GM12878 (cell line): ENCODE measurements around the gene FEZF2. TPM values are rescaled to one million over a fixed set of nuclear protein-coding genes. Genes with fewer than 3 reads are reported as not detected.

Experiments used
- ATAC-seq: fragments of 200-7000 bp; cut with Tn5 transposase; 3 replicates; pipeline ENCODE4 v1.9.1; 2020; ENCODE audit warnings: mild to moderate bottlenecking, moderate library complexity
- BruUV-seq: library from RNA; stranded (reverse); fragments of 400-500 nt; replicated peaks from 2 replicates; lab custom pipeline; 2021; lab: Mats Ljungman, UMichigan
- CTCF ChIA-PET: fragments of 300-600 bp; sonication (Branson Sonifier 250); formaldehyde crosslinking; extraction: SDS; loops from one replicate; lab custom pipeline; 2021; ENCODE audit warnings: inconsistent platforms; lab: Yijun Ruan, JAX
- POLR2A ChIA-PET: fragments of 350-600 bp; formaldehyde crosslinking; extraction: SDS; loops from one replicate; lab custom pipeline; 2021; ENCODE audit warnings: inconsistent platforms; lab: Charles Lee
- RAD21 ChIA-PET: fragments of 300-600 bp; sonication (Branson Sonifier 250); formaldehyde crosslinking; loops from one replicate; lab custom pipeline; 2023; ENCODE audit warnings: antibody characterized with exemption; ENCODE audit not compliant: unreplicated experiment; lab: Charles Lee
- SMC1A ChIA-PET: fragments of 300-600 bp; sonication (Branson Sonifier 250); formaldehyde crosslinking; loops from one replicate; lab custom pipeline; 2023; ENCODE audit not compliant: unreplicated experiment, uncharacterized antibody; lab: Charles Lee
- DNase-seq: peaks from one replicate; pipeline ENCODE4 v3.0.0-alpha.2; 2011; ENCODE audit warnings: low read depth, low spot score
- FAIRE-seq: peaks from 3 replicates; lab custom pipeline; 2011; peaks lifted over from hg19 to GRCh38; lab: Jason Lieb, UNC
- H2AFZ ChIP-seq: 2 replicates; pipeline ENCODE4 v1.6.0; 2011; ENCODE audit warnings: low read depth, low read length, control low read depth; ENCODE audit not compliant: control insufficient read depth
- H3K27ac ChIP-seq: 2 replicates; pipeline ENCODE4 v1.5.1; 2011; ENCODE audit warnings: control low read depth; ENCODE audit not compliant: control insufficient read depth, insufficient read depth
- H3K27me3 ChIP-seq, 2 experiments: replicated peaks in 1 of 2; 2 replicates each; pipeline versions ENCODE4 v1.6.0 to v1.6.1; 2011; ENCODE audit warnings: low read length in 1 of 2; ENCODE audit not compliant: control insufficient read depth in 2 of 2, insufficient read depth in 2 of 2
- H3K36me3 ChIP-seq, 2 experiments: 2 replicates each; pipeline ENCODE4 v1.5.1; 2011; ENCODE audit warnings: low read length in 1 of 2; ENCODE audit not compliant: control insufficient read depth in 2 of 2, insufficient read depth in 2 of 2
- H3K4me1 ChIP-seq: 2 replicates; pipeline ENCODE4 v1.6.1; 2011; ENCODE audit warnings: mild to moderate bottlenecking, low read length, moderate library complexity, mixed read lengths; ENCODE audit not compliant: control insufficient read depth, insufficient read depth
- H3K4me2 ChIP-seq: 2 replicates; pipeline ENCODE4 v1.6.0; 2011; ENCODE audit warnings: control low read depth; ENCODE audit not compliant: control insufficient read depth, insufficient read depth
- H3K4me3 ChIP-seq: fragments of 200-600 bp; sonication (generic); 2 replicates; pipeline ENCODE4 v1.5.1; 2016
- H3K79me2 ChIP-seq: 2 replicates; pipeline ENCODE4 v1.6.0; 2011; ENCODE audit warnings: low read length; ENCODE audit not compliant: control insufficient read depth, insufficient read depth
- H3K9ac ChIP-seq: 2 replicates; pipeline ENCODE4 v1.8.0; 2011; ENCODE audit warnings: low read length, control low read depth, mixed read lengths; ENCODE audit not compliant: control insufficient read depth, insufficient read depth
- H3K9me3 ChIP-seq: replicated peaks from 3 replicates; pipeline ENCODE4 v1.5.1; 2011; ENCODE audit warnings: mild to moderate bottlenecking, low read length; ENCODE audit not compliant: control insufficient read depth, insufficient read depth
- H4K20me1 ChIP-seq: 2 replicates; pipeline ENCODE4 v1.6.0; 2011; ENCODE audit not compliant: control insufficient read depth, insufficient read depth
- CUX1 ChIP-seq: IDR thresholded peaks from 2 replicates; pipeline ENCODE4 v1.6.1; 2012; ENCODE audit warnings: improper control_type of control experiment, low read depth, low read length; ENCODE audit not compliant: insufficient replicate concordance
- GABPA ChIP-seq: IDR thresholded peaks from 2 replicates; pipeline ENCODE4 v1.6.1; 2014; ENCODE audit warnings: antibody characterized with exemption, low read depth, mild to moderate bottlenecking, inconsistent platforms
- NR2C1 ChIP-seq: fragments of 450-650 bp; IDR thresholded peaks from 2 replicates; pipeline ENCODE4 v1.6.1; 2017; ENCODE audit warnings: antibody characterized with exemption, mild to moderate bottlenecking, moderate library complexity
- RFX5 ChIP-seq: IDR thresholded peaks from 2 replicates; pipeline ENCODE4 v1.6.1; 2011; ENCODE audit warnings: low read depth, low read length, improper control_type of control experiment
- SKIL ChIP-seq: fragments of 450-650 bp; IDR thresholded peaks from 2 replicates; pipeline ENCODE4 v1.6.1; 2017; ENCODE audit warnings: mild to moderate bottlenecking, low read depth, inconsistent platforms; ENCODE audit not compliant: poor library complexity, severe bottlenecking
- SP1 ChIP-seq: IDR thresholded peaks from one replicate; pipeline ENCODE4 v1.6.1; 2011; ENCODE audit warnings: low read depth, low read length
- WGBS: methylation state at CpG from one replicate; pipeline ENCODE4 v1.1.6; 2016; ENCODE audit warnings: low lambda C conversion rate; ENCODE audit not compliant: insufficient replicate concordance, insufficient coverage; ENCODE audit errors: missing lambda C conversion rate; 5-methylcytosine and 5-hydroxymethylcytosine counted together
- in situ Hi-C: fragments of 300-500 bp; cut with MboI; formaldehyde crosslinking; loops from 9 replicates; pipeline ENCODE4 v1.14.3; 2018; ENCODE audit warnings: mixed read lengths
- intact Hi-C: fragments of 100-400 bp; cut with micrococcal nuclease; formaldehyde crosslinking; loops from one replicate; pipeline ENCODE4 v1.14.2; 2022; ENCODE audit not compliant: unreplicated experiment
- polyA plus RNA-seq, 11 experiments: library from polyadenylated mRNA; depleted of rRNA in 4 of 11; unstranded in 6 of 11; stranded (reverse) in 5 of 11; fragments of >200 nt; fragmentation: Nextera tagmentation in 4 of 11; fragmentation: Illumina TruSeq in 1 of 11; extraction: Ambion mirVana in 4 of 11; extraction: Trizol in 1 of 11; gene quantifications; 1 replicate in 1 of 11; 2 replicates in 10 of 11; pipeline versions ENCODE4 v1.2.1 to v1.2.3, GENCODE V29; 2011 to 2016; ENCODE audit warnings: inconsistent platforms in 2 of 11, missing spikeins in 2 of 11, low read depth in 1 of 11
- total RNA-seq, 4 experiments: library from RNA; depleted of rRNA in 3 of 4; stranded (reverse); fragments of >200 nt in 3 of 4; fragmentation: Illumina TruSeq in 1 of 4; extraction: Trizol in 1 of 4; gene quantifications; 2 replicates each; pipeline versions ENCODE4 v1.2.1 to v1.2.3, GENCODE V29; 2013 to 2021

The FEZF2 gene
- total and polyA plus RNA-seq, 10 of the 15 experiments (the other 5 are each of a cell fraction or from before 2014, with no cell fraction given): not detected

GRCh38 chr3:62361824-62362223 is 11.5 kb downstream of the FEZF2 start:
- no peaks in the 10 kb centered on the region for H4K20me1 ChIP-seq
- intact Hi-C loops: no loop called here
- CTCF ChIA-PET: no interaction called here
- 0 out of 4 replicates have a peak, but pooled peaks cover 0 to 4% of the 10 kb centered on the region in 2 experiments for H3K27me3 ChIP-seq
- no peaks in the 10 kb centered on the region for H3K36me3 ChIP-seq
- ATAC-seq (no peak), FAIRE-seq (no peak)
- no peaks in the 10 kb centered on the region for H3K9me3 ChIP-seq
- POLR2A ChIA-PET: no interaction called here
- no peak overlapping the region for H3K4me2 ChIP-seq
- no TSS peak for BruUV-seq
- 53% methylated on average over 3 of the region's 3 CpGs for WGBS
- H3K79me2 ChIP-seq: no peaks in the 10 kb centered on the region
- no peak overlapping the region for H3K4me3 ChIP-seq
- SMC1A ChIA-PET: no interaction called here
- in situ Hi-C loops: no loop called here
- no peak overlapping the region for H3K27ac ChIP-seq
- RAD21 ChIA-PET: no interaction called here
- no peak for TF ChIP-seq CUX1
- TF ChIP-seq SP1: no peak
- TF ChIP-seq NR2C1: no peak
- TF ChIP-seq SKIL: no peak
- no peak for TF ChIP-seq GABPA
- TF ChIP-seq RFX5: no peak
- TF ChIP-seq, all 136 proteins: peak for 0
- no peak for DNase-seq
- no peak overlapping the region for H3K9ac ChIP-seq
- H3K4me1 ChIP-seq: no peaks in the 10 kb centered on the region
- no peak overlapping the region for H2AFZ ChIP-seq
